ENCODE measurements around the gene SPTB. TPM values are rescaled to one million over a fixed set of nuclear protein-coding genes. Genes with fewer than 3 reads are reported as not detected.

SPTB gene
- polyA plus RNA-seq, 1 experiment = 0.01 TPM

DNA sequence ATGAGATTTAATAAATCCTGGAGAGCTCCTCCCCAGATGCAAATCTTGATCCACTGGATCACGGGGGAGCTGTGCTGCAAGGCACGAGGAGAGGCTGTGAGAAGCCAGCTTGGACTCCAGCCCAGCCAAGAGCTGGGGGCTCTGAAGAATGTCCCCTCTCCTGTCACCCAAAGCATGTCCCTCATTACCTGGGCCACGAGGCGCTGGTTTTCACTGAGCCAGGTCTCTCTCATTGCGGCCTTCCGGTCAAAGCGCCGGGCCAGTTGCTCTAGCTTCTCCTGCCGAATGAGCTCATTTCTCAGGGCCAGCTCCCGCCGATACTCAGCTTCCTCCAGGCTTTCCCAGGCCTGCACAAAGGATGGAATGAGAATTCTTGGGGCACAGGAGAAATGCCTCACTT lies 83.3 kb downstream of the SPTB start:
- Histone ChIP-seq H3K27ac (ENCODE audit: low read depth, low read length) (no peak overlapping the region), H3K4me3 (ENCODE audit: low read depth, low read length) (no peak overlapping the region), H3K9me3 (ENCODE audit: control insufficient read depth, insufficient read depth, low read length) (no peaks in the 10 kb centered on the region; the same call in 1 of the 2 replicates), H3K27me3 (ENCODE audit: control insufficient read depth, insufficient read depth, low read length) (peaks cover 21% of the 10 kb centered on the region)
- ChIA-PET CTCF (interaction anchor here (1.3 to 1.5 kb wide), 2 partner anchors 26 to 95 kb away, joined by 4 read pairs; no protein-coding TSS in a partner anchor), POLR2A (no interaction called here)
- DNase-seq (ENCODE audit: low read depth, low spot score) = no peak
- TF ChIP-seq, protein P1, sequence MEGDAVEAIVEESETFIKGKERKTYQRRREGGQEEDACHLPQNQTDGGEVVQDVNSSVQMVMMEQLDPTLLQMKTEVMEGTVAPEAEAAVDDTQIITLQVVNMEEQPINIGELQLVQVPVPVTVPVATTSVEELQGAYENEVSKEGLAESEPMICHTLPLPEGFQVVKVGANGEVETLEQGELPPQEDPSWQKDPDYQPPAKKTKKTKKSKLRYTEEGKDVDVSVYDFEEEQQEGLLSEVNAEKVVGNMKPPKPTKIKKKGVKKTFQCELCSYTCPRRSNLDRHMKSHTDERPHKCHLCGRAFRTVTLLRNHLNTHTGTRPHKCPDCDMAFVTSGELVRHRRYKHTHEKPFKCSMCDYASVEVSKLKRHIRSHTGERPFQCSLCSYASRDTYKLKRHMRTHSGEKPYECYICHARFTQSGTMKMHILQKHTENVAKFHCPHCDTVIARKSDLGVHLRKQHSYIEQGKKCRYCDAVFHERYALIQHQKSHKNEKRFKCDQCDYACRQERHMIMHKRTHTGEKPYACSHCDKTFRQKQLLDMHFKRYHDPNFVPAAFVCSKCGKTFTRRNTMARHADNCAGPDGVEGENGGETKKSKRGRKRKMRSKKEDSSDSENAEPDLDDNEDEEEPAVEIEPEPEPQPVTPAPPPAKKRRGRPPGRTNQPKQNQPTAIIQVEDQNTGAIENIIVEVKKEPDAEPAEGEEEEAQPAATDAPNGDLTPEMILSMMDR (IDR thresholded peaks at IDR 0.05; ENCODE audit: low read depth, low read length) = no peak

DNA sequence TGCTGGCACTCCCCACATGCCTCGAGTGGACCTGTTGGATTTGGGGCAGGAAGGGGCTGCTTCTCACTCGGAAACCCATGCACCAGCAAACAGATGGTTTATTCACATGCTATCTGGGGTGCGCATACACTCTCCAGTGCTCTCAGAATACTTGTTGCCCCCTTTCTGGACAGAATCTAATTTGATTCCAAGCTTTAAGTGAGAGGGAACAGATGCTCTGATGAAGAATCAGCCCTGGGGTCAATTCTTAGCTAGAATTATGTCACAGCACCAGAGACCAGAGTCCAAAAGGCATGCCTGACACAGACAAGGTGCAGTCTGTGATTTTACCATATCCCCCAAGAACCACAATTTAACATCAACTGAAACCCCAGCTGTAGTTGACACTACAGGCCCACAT lies 83.8 kb downstream of the SPTB start:
- POLR2A ChIA-PET = no interaction called here
- DNase-seq (ENCODE audit: low read depth, low spot score) = no peak
- Histone ChIP-seq H3K4me3 (ENCODE audit: low read depth, low read length) (no peak overlapping the region), H3K27ac (ENCODE audit: low read depth, low read length) (no peak overlapping the region), H3K9me3 (ENCODE audit: control insufficient read depth, insufficient read depth, low read length) (no peaks in the 10 kb centered on the region; the same call in 1 of the 2 replicates), H3K27me3 (ENCODE audit: control insufficient read depth, insufficient read depth, low read length) (peaks cover 21% of the 10 kb centered on the region)
- TF ChIP-seq, protein P1 (IDR thresholded peaks at IDR 0.05; ENCODE audit: low read depth, low read length) = no peak
- CTCF ChIA-PET = interaction anchor here (1.3 to 1.5 kb wide), 2 partner anchors 27 to 96 kb away, joined by 4 read pairs; no protein-coding TSS in a partner anchor

DNA sequence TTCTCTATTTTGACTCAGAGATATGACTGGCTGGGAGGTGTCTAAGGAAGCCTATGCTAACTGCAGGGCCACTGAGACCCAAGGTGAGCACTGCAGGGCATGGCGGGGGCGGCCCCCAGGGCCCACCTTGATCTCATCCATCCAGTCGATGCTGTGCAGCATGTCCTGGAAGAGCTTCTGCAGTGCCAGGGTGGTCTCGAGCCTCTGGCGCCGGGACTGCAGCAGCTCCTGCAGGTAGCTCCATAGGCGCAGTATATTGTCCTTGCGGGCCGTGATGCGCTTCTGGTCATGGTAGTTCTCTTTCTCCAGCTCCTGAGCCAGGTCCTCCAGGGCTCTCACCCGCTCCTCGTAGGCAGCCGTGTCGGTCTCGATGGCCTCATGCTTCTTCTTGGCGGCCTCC lies 84.5 kb downstream of the SPTB start:
- POLR2A ChIA-PET = no interaction called here
- H3K27me3 ChIP-seq (ENCODE audit: control insufficient read depth, insufficient read depth, low read length) = peaks cover 21% of the 10 kb centered on the region
- H3K4me3 ChIP-seq (ENCODE audit: low read depth, low read length) = no peak overlapping the region
- H3K27ac ChIP-seq (ENCODE audit: low read depth, low read length) = no peak overlapping the region
- H3K9me3 ChIP-seq (ENCODE audit: control insufficient read depth, insufficient read depth, low read length) = no peaks in the 10 kb centered on the region; the same call in 1 of the 2 replicates
- CTCF ChIA-PET = interaction anchor here (1.1 kb wide), 1 partner anchor 97 kb away, joined by 4 read pairs; no protein-coding TSS in a partner anchor
- TF ChIP-seq, protein P1 (IDR thresholded peaks at IDR 0.05; ENCODE audit: low read depth, low read length) = no peak
- DNase-seq (ENCODE audit: low read depth, low spot score) = no peak

DNA sequence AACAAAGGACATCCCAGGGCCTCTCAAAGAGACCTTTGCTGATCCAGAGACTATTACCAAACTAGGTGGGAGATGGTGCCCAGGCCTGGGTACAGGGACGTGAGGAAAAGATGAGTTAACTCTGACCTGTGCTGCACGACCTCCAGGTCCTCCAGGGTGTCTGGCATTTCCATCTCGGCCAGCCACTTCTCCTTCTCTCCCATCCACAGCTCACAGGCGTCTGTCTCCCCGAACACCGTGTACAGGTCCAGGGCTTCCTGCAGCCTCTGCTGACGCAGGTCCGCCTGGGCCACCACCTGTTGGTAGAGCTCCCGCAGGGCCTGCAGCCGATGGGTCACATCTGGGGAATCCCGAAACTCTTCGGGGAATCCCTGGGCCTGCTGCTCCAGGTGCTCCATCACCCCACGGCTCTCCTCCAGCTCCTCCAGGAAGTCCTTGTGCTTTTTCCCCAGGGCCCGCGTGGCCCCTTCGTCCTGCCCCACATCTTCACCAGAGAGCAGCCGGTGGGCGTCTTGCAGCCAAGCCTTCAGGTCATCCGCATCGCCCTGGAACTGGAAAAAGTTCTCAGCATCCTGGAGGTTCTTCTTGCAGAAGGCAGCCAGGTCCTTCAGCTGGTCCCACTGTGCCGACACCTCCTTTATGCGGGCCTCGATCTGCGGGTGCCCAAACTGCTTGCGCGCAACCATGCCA lies 86.7 kb downstream of the SPTB start:
- Histone ChIP-seq H3K4me3 (ENCODE audit: low read depth, low read length) (no peak overlapping the region), H3K27ac (ENCODE audit: low read depth, low read length) (no peak overlapping the region), H3K9me3 (ENCODE audit: control insufficient read depth, insufficient read depth, low read length) (no peaks in the 10 kb centered on the region; the same call in 1 of the 2 replicates), H3K27me3 (ENCODE audit: control insufficient read depth, insufficient read depth, low read length) (peaks cover 19% of the 10 kb centered on the region)
- ChIA-PET CTCF (interaction anchor here (0.7 kb wide), 1 partner anchor 9 kb away, joined by 3 read pairs; no protein-coding TSS in a partner anchor), POLR2A (interaction anchor here (0.7 kb wide), 1 partner anchor 17 kb away, joined by 3 read pairs; no protein-coding TSS in a partner anchor)
- TF ChIP-seq, protein P1 (IDR thresholded peaks at IDR 0.05; ENCODE audit: low read depth, low read length) = no peak
- DNase-seq (ENCODE audit: low read depth, low spot score) = no peak

DNA sequence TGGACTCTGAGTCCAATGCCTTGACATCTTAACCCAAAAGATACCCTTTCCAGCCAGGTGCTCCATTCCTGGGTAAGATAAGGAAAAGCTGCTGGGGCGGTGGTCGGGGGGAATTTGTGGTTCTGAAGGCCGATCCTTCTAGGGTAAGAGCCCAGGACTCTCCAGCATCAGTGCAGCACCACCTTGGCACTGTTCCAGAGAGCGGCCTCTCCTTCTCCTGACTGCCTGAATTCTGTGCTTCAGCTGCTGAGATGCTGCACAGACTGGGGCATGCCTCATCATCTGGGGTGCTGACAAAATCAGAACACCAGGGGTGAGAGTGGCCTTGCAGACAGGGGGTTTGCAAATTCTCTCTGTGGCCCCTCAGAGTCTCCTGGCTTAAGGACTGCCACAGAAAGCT lies 87.5 kb downstream of the SPTB start:
- peaks cover 19% of the 10 kb centered on the region for H3K27me3 ChIP-seq (ENCODE audit: control insufficient read depth, insufficient read depth, low read length)
- no peak overlapping the region for H3K4me3 ChIP-seq (ENCODE audit: low read depth, low read length)
- ChIA-PET POLR2A (interaction anchor here (0.7 kb wide), 1 partner anchor 16 kb away, joined by 3 read pairs; no protein-coding TSS in a partner anchor), CTCF (no interaction called here)
- no peak for DNase-seq (ENCODE audit: low read depth, low spot score)
- no peak overlapping the region for H3K27ac ChIP-seq (ENCODE audit: low read depth, low read length)
- H3K9me3 ChIP-seq (ENCODE audit: control insufficient read depth, insufficient read depth, low read length) = no peaks in the 10 kb centered on the region; the same call in 1 of the 2 replicates
- TF ChIP-seq, protein P1 (IDR thresholded peaks at IDR 0.05; ENCODE audit: low read depth, low read length) = no peak

Data from AG04450 (cell line).